ENCODE measurements around the gene C10orf90.
"Not testable (repeated sequence)": the region's sequence is repeated elsewhere in the genome, so short reads cannot be mapped to it uniquely, and the experiment has no call there.

C10orf90 gene

GRCh38 chr10:126391192-126391885, 279.2 kb downstream of the C10orf90 start:
- DNase-seq (ENCODE audit: low spot score) = peak; percentile 64

DNA sequence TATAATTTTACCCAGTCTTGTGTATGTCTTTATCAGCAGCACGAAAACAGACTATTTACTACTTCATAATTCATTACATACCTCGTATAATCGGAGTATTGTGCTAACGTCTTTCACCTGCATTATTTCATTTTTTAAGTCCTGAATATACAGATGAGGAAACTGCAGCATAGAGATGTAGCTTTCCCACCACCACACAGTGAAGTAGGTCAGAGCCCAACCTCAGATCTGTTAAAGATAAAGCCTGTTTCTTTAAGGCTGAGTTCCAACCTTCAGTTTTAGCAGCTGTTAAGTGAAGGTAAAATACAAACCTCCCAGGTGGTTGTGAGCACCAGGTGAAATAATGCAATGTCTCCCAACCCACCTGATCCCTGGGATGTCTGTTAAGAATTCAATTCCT, 280.2 kb downstream of the C10orf90 start:
- no peak for DNase-seq (ENCODE audit: low spot score)

DNA sequence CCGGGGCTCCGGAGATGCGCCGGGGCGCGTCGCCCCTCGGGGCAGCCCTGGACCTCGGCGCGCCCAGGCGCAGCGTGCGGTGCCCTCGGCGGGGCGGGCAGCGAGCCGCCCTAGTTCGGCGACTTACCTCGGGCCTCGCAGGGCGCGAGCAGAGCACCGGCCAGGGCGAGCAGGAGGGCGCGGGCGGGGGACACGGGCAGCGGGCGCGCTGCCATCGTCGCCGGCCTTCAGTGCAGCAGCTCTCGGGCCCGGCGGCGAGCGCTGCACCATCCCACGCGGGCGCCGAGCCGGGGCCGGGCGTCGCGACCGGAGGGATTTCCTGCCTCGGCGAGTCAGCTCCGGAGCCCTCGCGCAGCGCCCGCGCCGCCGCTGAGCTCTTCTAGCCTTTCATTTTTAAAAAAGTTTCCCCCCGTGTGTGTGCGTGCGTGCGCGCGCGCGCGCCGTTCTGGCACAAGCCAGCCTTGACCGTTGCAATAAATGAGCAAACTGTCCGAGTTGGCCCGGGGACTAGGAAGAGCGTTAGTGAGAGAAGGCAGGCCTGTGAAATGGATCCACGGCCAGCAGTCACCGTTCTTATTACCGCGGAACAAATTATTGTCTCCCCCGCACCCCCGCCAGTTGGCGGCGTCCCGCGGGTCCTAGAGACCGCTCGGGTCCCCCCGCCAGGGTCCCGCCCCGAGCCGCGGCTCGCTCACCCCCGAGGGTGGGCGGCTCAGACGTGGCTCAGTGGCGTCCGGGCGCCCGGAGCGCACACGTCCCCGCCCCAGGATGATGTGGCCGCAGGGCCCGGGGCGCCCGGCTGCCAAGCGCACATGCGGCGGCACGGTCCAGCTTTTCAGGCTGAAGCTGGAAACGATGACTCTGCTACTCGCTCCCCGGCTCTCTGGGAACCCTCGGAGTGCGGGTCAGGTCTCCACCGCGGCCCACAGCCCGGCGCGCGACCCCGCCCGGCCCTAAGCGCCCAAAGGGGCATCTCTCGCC, 282.3 kb downstream of the C10orf90 start, which contains the start of gene ADAM12:
TSS of gene ADAM12 (minus strand) at position 547 of the 981 bp plus-strand sequence. CDS start at position 215, 332 bp downstream.
- no peak for DNase-seq (ENCODE audit: low spot score)

- DNase-seq (ENCODE audit: low spot score) = no peak
Observed at GRCh38 chr10:126387041-126387921, 283.2 kb downstream of the C10orf90 start.

GRCh38 chr10:126384269-126384873, 286.1 kb downstream of the C10orf90 start:
- no peak for DNase-seq (ENCODE audit: low spot score)

DNA sequence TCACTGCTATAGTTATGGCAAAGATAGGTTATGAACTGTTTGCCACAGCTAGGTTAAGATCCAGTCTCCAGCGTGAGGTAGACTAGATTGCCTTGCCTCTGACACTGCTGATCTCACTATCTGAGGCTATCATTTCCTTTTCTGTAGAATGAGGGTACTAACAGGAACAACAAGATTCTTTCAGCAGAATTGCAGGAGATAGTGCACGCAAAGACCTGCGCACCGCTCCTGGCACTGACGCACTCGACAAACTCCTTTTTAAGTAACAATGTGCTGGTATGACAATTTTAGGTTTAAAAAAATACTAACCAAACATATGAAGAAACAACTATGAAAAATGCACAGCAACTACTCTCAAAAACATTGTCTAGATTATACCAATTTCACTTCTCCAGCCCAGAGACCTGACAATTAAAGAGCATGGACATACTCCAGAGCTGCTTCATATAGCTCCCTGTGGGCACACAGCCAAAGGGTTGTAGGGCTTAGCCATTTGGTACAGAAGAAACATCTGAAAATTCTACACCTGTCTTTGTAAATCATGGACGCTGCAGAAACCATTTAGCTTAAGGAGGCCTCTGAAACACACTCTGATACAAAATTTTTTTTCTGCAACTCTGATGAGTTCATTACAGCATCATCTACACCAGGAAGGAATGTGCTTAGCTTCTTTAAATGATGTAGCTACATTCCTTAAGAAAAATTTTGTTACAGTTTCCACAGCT, 290.0 kb downstream of the C10orf90 start:
- no peak for DNase-seq (ENCODE audit: low spot score)

GRCh38 chr10:126379166-126379565, 291.3 kb downstream of the C10orf90 start:
- DNase-seq (ENCODE audit: low spot score) = not testable (repeated sequence)

DNA sequence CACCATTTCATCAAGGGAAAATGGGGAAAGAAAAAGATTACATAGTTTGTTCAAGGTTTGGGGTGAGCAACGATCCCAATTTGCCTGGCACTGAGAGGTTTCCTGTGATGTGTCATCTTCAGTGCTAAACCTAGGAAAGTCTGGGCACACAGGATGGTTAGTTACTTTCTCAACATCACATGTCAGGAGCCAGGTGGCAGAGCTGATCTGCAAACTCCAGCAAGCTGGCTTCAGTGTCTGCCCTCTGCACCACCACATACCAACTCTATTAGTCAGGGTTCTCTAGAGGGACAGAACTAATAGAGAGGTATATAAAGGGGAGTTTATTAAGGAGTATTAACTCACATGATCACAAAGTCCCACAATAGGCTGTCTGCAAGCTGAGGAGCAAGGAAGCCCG, 293.5 kb downstream of the C10orf90 start:
- DNase-seq (ENCODE audit: low spot score) = no peak

DNA sequence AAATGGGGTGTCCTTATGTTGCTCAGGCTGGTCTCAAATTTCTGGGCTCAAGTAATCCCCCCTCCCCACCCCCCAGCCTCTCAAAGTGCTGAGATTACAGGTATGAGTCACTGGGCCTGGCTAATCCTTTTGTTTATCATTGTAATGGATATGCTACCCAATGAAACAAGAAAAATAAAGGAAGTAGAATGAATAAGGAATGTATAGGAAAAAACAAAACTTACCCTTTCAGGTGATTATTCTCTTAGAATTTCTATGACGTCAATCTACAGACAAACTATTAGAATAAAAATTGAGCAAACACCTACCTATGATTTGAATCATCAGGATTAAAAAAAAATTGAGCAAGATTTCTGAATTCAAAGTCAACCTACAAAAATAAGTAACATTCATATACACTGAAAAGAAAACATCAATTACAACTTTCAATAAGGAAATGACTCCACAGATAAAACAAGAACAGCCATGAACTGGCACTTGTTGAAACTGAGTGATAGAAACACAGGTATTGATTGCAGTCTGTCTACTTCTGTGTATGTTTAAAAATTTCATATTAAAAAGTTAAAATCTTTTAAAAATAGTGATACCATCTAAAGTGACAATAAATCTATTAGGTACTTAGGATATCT, 294.5 kb downstream of the C10orf90 start:
- no peak for DNase-seq (ENCODE audit: low spot score)

- no peak for DNase-seq (ENCODE audit: low spot score)
Observed at GRCh38 chr10:126375299-126375698, 295.2 kb downstream of the C10orf90 start.

All from COLO829 (cell line).